HG03378 (cell line): ENCODE data around the gene PRKX.
"Not testable (repeated sequence)": the region's sequence is repeated elsewhere in the genome, so short reads cannot be mapped to it uniquely, and the experiment has no call there.

Source experiments
- ATAC-seq: cut with Tn5 transposase; IDR thresholded peaks from one replicate; pipeline ENCODE4 v1.9.1; 2021; ENCODE audit warnings: mild to moderate bottlenecking, moderate library complexity; ENCODE audit not compliant: unreplicated experiment

PRKX gene

DNA sequence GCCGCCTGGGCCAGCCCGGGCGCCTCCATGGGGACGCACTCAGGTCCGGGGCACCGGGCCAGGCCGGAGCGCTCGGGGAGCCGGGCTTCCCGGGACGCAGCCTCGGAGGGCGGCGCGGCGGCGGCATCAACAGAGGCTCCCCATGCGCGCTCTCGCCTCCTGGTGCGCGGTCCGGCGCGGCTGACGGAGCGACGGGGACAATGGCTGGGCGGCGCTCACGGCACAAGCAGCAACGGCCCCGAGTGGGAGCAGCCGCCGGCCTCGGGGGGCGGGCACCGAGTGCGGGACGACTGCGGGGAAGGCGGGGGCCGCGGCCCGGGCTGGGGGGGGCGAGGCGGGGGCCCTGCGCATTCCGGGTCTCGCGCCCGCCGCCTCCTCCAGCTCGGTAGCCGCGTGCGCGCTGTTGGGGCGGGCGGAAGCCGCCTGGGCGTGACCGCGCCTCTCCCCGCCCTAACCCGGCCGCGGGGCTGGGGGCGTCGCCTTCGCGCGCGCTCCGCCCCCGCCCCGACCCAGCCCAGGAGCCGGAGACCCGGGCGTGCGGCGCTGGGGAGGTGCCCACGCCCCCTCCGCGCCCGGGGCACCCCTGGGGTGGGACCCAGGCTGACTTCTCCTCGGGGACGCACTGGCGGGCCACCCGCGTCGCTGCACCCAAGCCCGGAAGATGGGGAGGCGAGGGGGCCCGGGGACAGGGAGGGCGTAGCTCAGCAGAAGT lies at the start of gene PRKX:
TSS of gene PRKX (minus strand) at position 425 of the 712 bp plus-strand sequence. CDS start at position 29, 396 bp downstream.
- peak; percentile 45 for ATAC-seq

DNA sequence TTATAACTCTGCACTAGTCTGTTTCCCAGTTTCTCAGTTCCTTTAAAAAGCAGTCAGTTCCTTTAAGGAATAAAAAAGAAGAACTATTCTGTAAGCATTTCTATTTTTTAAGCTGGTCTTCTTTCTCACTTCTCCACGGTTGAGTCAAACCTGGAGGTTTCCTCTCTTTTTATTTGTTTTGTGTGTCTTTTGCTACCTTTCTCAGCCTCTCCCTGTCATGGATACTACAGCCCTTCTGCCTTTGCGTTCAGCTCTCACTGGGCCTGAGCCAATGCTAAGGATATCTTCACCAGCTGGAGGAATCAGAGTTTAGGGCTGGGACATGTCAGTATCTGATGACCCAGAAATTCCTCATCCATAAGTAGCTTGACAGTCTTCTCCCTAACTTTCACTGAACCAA lies 49.7 kb upstream of the PRKX start:
- ATAC-seq: no peak

- ATAC-seq: no peak
Observed at GRCh38 chrX:3757510-3758025, 44.1 kb upstream of the PRKX start.

GRCh38 chrX:3748052-3748559 lies 34.7 kb upstream of the PRKX start:
- ATAC-seq: no peak

DNA sequence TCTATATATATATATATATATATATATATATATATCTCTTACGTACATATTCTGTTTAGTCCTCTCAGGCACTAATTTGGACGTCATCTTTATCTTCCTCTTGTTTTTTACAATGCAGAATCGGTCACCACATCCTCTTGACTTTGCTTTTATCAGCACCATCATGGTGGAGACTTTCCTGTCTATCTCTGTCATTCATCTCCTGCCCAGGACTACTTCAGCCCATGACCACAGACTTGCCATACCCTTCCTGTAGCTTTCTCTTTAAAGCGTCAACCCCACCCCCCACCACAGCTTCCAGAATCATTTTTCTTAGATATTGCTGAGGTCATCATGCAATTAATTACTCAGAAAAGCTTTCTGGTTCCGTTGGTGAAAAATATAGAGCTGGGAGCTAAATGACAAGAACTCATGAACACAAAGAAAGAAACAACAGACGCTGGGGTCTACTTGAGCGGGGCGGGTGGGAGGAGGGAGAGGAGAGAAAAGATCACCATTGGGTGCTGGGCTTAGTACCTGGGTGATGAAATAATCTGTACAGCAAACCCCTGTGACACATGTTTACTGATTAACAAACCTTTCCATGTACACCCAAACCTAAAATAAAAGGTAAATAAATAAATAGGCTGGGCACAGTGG lies 30.5 kb upstream of the PRKX start:
- no peak for ATAC-seq

- ATAC-seq: not testable (repeated sequence)
Observed at GRCh38 chrX:3740946-3741345, 27.5 kb upstream of the PRKX start.

- ATAC-seq: no peak
Observed at GRCh38 chrX:3738509-3738908, 25.1 kb upstream of the PRKX start.

DNA sequence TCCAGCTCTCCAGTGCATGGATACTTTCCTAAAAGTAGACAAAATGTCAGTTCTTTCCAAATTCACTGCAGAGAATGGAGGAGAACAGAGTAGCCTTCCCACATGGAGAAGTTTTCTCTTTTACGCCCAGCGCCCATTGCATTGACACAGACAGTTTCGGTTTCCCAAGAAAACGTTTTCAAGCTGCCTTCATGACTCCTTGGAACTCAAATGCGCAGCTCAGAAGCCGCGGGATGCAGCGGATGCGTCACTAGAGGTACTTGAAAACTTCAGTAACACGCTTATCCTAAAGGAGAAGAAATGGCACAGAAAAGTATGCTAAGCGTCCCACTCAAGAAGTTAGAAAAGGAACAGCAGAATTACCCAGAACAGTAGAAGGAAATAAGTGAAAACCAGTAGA lies 23.1 kb upstream of the PRKX start:
- not testable (repeated sequence) for ATAC-seq

DNA sequence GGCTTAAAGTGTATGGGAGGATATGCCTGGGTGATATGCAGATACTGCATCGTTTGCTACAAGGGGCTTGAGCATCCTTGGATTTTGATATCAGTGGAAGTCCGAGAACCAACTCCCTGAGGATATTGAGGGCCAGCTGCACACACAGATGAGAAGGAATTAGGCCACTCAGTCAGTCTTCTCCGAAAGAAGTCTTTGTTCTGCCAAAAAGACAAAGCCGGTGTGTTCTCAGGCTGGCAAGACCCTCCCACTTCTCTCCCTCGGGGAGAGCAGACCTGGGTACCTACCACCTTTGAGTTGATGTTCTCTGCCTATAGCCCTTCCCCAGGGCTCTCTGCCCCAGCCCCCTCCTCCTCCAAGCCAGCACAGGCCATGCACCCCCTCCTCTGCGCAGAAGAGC lies 22.4 kb upstream of the PRKX start:
- not testable (repeated sequence) for ATAC-seq

GRCh38 chrX:3734456-3734855 lies 21.0 kb upstream of the PRKX start:
- not testable (repeated sequence) for ATAC-seq

DNA sequence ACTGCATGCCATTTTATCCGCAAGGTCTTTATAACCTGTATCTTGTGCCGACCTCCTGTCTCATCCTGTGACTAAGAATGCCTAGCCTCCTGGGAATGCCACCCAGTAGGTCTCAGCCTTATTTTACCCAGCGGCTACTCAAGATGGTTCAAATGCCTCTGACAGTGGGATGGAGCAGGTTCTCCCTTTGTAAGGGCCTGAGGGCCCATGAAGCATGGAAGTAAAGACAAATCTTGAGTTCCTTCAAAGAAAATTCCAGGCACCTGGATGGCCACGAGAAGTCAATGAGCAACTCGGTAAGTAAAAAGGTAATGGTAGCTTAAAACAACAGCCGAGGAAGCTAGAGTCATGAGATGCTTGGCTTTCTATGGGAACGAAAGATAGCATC lies 19.6 kb upstream of the PRKX start:
- no peak for ATAC-seq

- not testable (repeated sequence) for ATAC-seq
Observed at GRCh38 chrX:3732326-3733042, 19.0 kb upstream of the PRKX start.

- ATAC-seq: no peak
Observed at GRCh38 chrX:3728454-3728853, 15.0 kb upstream of the PRKX start.

GRCh38 chrX:3723460-3723859 lies 10.0 kb upstream of the PRKX start:
- ATAC-seq: not testable (repeated sequence)

DNA sequence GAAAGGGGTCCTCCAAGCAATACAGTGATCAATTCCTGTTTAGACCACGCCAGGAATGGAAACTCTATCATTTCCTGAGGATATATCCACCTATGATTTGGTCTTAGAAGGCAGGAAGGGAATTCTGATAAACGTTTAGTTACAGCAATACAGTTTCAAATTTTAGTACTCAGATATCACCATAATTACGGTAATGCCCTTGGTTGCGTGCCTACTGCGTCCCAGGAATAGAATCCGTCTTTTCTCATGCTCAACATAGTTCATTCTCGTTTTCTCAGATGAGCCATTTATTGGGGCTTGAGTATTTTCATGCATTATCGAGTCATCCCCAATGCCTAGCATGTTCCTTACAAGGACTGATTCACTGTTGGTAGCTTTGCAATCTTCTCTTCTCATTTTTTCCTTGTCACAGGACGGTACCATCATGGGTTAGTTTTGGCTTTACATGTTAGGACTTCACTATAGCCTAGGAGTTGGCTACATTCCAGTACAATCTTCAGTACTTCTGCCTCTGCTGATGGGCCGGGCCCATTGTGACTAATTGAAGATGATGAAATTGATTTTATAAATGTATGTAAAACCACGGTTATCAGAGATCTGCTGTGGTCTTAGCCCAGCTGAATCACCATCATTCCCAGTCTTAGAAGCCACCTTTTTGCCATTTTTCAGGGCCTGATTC lies 4.4 kb upstream of the PRKX start:
- no peak for ATAC-seq

DNA sequence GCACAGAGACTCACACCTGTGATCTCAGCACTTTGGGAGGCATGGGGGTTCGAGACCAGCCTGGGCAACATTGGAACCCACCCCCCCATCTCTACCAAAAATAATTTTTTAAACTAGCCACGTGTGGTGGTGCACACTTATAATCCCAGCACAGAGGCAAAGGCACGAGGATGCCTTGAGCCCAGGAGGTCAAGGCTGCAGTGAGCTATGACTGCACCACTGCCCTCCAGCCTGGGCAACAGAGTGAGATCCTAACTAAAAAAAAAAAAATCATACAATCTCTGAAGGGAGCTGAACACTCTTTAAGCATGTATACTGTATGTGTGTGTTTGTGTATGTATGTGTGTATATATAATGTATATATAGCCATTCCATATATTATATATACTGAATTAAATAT lies 2.5 kb upstream of the PRKX start:
- ATAC-seq: no peak

- ATAC-seq: not testable (repeated sequence)
Observed at GRCh38 chrX:3714706-3715479, 1.4 kb upstream of the PRKX start.

GRCh38 chrX:3713937-3714434 lies 537 bp upstream of the PRKX start:
- ATAC-seq: no peak

GRCh38 chrX:3712870-3713224 lies 602 bp downstream of the PRKX start:
- ATAC-seq: peak; percentile 19
